Lung (tissue), 12 donors: Measurements from ENCODE around the gene PTPMT1. TPM values are rescaled to one million over a fixed set of nuclear protein-coding genes. Genes with fewer than 3 reads are reported as not detected.

Source experiments
- ATAC-seq: fragments of 200-7000 bp; cut with Tn5 transposase; one replicate; pipeline ENCODE4 v1.9.1; 2020; ENCODE audit warnings: moderate number of reproducible peaks; ENCODE audit not compliant: insufficient read depth, low FRiP score
- DNase-seq, 3 donors: peaks; one replicate each; pipeline ENCODE4 v3.0.0-alpha.2; 2013 to 2017
- H3K27ac ChIP-seq, 2 donors: one replicate each; pipeline ENCODE4 v1.5.1; 2013; ENCODE audit warnings: mild to moderate bottlenecking in 2 of 2, moderate library complexity in 2 of 2, control low read depth in 1 of 2, inconsistent platforms in 1 of 2, low read depth in 1 of 2, low read length in 1 of 2
- H3K27me3 ChIP-seq, 3 donors: one replicate each; pipeline ENCODE4 v1.5.1; 2013; ENCODE audit warnings: low read length in 2 of 3; ENCODE audit not compliant: control insufficient read depth in 3 of 3, insufficient read depth in 3 of 3
- H3K36me3 ChIP-seq, 4 donors: one replicate each; pipeline ENCODE4 v1.5.1; 2013; ENCODE audit warnings: low read length in 4 of 4, mild to moderate bottlenecking in 1 of 4, moderate library complexity in 1 of 4; ENCODE audit not compliant: control insufficient read depth in 4 of 4, insufficient read depth in 4 of 4
- H3K4me1 ChIP-seq, 5 donors: one replicate each; pipeline ENCODE4 v1.5.1; 2013; ENCODE audit warnings: low read length in 5 of 5, mild to moderate bottlenecking in 2 of 5, moderate library complexity in 1 of 5; ENCODE audit not compliant: control insufficient read depth in 5 of 5, insufficient read depth in 5 of 5
- H3K4me3 ChIP-seq: one replicate; pipeline ENCODE4 v1.5.1; 2013; ENCODE audit warnings: mild to moderate bottlenecking, control low read depth, moderate library complexity
- H3K9ac ChIP-seq, 2 donors: one replicate each; pipeline ENCODE4 v1.5.1; 2013; ENCODE audit warnings: low read length in 2 of 2, control low read depth in 1 of 2; ENCODE audit not compliant: insufficient read depth in 1 of 2
- H3K9me3 ChIP-seq, 4 donors: one replicate each; pipeline ENCODE4 v1.5.1; 2013; ENCODE audit warnings: low read length in 3 of 4, mild to moderate bottlenecking in 1 of 4, moderate library complexity in 1 of 4; ENCODE audit not compliant: control insufficient read depth in 4 of 4, insufficient read depth in 3 of 4
- WGBS, 2 donors: extraction: QIAGEN DNeasy Blood & Tissue Kit; methylation state at CpG; one replicate each; pipeline ENCODE4 v1.1.7; 2013; 5-methylcytosine and 5-hydroxymethylcytosine counted together
- polyA plus RNA-seq, 2 donors: library from polyadenylated mRNA; stranded (reverse); fragments of 200-250 nt; gene quantifications; one replicate each; pipeline ENCODE4 v1.2.1, GENCODE V29; 2013
- total RNA-seq, 2 donors: library from RNA; depleted of rRNA in 1 of 2; stranded (reverse); fragments of >200 nt in 1 of 2; gene quantifications; one replicate each; pipeline ENCODE4 v1.2.1, GENCODE V29; 2014 to 2021
- TF ChIP-seq, protein P1 (sequence below): IDR thresholded peaks from 2 replicates; pipeline ENCODE4 v1.5.1; 2012; ENCODE audit warnings: mild to moderate bottlenecking; ENCODE audit errors: control extremely low read depth, extremely low read depth
- donor health status: control.
- donor health status: control.
- donor health status: Bipolar disorder and iron deficiency.
- donor health status: healthy.
- donor health status: DM: yes; HTN: yes; CAD: no.

Gene PTPMT1
- total and polyA plus RNA-seq, 4 donors = 45.1 to 91.6 (median 68.5) TPM

- Histone ChIP-seq H3K9me3 (peaks cover 0 to 2% (median 0%) of the 10 kb centered on the region in 4 donors), H3K36me3 (peaks cover 27 to 30% (median 29%) of the 10 kb centered on the region in 4 donors), H3K9ac (no peak within 1 kb of the TSS), H3K27ac (peak within 1 kb of the TSS in 1 of 2 donors; percentile 3), H3K27me3 (no peaks in the 10 kb centered on the region), H3K4me1 (peaks cover 0 to 17% (median 0%) of the 10 kb centered on the region in 5 donors), H3K4me3 (no peak within 1 kb of the TSS)
- peak in 1 of 3 donors; percentile 38 for DNase-seq
- ATAC-seq = no peak
- WGBS, 2 donors = 78 to 84% methylated on average over 12 of the region's 12 CpGs
- TF ChIP-seq, protein P1, sequence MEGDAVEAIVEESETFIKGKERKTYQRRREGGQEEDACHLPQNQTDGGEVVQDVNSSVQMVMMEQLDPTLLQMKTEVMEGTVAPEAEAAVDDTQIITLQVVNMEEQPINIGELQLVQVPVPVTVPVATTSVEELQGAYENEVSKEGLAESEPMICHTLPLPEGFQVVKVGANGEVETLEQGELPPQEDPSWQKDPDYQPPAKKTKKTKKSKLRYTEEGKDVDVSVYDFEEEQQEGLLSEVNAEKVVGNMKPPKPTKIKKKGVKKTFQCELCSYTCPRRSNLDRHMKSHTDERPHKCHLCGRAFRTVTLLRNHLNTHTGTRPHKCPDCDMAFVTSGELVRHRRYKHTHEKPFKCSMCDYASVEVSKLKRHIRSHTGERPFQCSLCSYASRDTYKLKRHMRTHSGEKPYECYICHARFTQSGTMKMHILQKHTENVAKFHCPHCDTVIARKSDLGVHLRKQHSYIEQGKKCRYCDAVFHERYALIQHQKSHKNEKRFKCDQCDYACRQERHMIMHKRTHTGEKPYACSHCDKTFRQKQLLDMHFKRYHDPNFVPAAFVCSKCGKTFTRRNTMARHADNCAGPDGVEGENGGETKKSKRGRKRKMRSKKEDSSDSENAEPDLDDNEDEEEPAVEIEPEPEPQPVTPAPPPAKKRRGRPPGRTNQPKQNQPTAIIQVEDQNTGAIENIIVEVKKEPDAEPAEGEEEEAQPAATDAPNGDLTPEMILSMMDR = no peak
Observed at GRCh38 chr11:47586098-47586855, 20.9 kb downstream of the PTPMT1 start, which contains the start of gene FAM180B. TSS of gene FAM180B (plus strand) at chr11:47586678. CDS start at chr11:47586769, 91 bp downstream.

- H3K27me3 ChIP-seq = peaks cover 0 to 3% (median 0%) of the 10 kb centered on the region in 3 donors
Observed at GRCh38 chr11:47587039-47587716, 21.8 kb downstream of the PTPMT1 start.

GRCh38 chr11:47587723-47588326, 22.4 kb downstream of the PTPMT1 start:
- Histone ChIP-seq H3K4me3 (no peak overlapping the region), H3K27ac (peak overlapping the region in 1 of 2 donors; percentile 3), H3K9me3 (peaks cover 0 to 2% (median 0%) of the 10 kb centered on the region in 4 donors), H3K27me3 (peaks cover 0 to 7% (median 4%) of the 10 kb centered on the region in 3 donors), H3K9ac (no peak overlapping the region), H3K36me3 (peaks cover 13 to 19% (median 16%) of the 10 kb centered on the region in 4 donors), H3K4me1 (peaks cover 0 to 19% (median 0%) of the 10 kb centered on the region in 5 donors)
- ATAC-seq = peak; percentile 69
- TF ChIP-seq, protein P1 = no peak
- WGBS, 2 donors = 30 to 63% methylated on average over 14 of the region's 14 CpGs
- no peak for DNase-seq

More at GRCh38 chr11:47587039-47587716, 21.8 kb downstream of the PTPMT1 start:
- Histone ChIP-seq H3K4me3 (no peak overlapping the region), H3K27ac (peak overlapping the region in 1 of 2 donors; percentile 3), H3K9ac (no peak overlapping the region), H3K4me1 (peaks cover 0 to 19% (median 0%) of the 10 kb centered on the region in 5 donors), H3K9me3 (peaks cover 0 to 2% (median 0%) of the 10 kb centered on the region in 4 donors), H3K36me3 (peaks cover 18 to 25% (median 22%) of the 10 kb centered on the region in 4 donors)
- DNase-seq (no peak), ATAC-seq (no peak)
- 46 to 62% methylated on average over 6 of the region's 6 CpGs for WGBS, 2 donors
- TF ChIP-seq, protein P1 = no peak
